IMR-90 (cell line): ENCODE measurements around the gene WNT16. TPM values are rescaled to one million over a fixed set of nuclear protein-coding genes. Genes with fewer than 3 reads are reported as not detected.

Experiments
- ATAC-seq: fragments of 200-7000 bp; cut with Tn5 transposase; 2 replicates; pipeline ENCODE4 v1.9.1; 2020; ENCODE audit warnings: low read depth, mild to moderate bottlenecking, moderate library complexity
- BruUV-seq: library from RNA; stranded (reverse); fragments of 400-500 nt; replicated peaks from 2 replicates; lab custom pipeline; 2021; lab: Mats Ljungman, UMichigan
- CTCF ChIA-PET: fragments of 300-600 bp; formaldehyde crosslinking; extraction: SDS; loops from one replicate; lab custom pipeline; 2021; ENCODE audit warnings: antibody characterized with exemption; lab: Yijun Ruan, JAX
- POLR2A ChIA-PET: fragments of 300-600 bp; sonication (Branson Sonifier 250); formaldehyde crosslinking; loops from one replicate; lab custom pipeline; 2022; ENCODE audit warnings: antibody characterized with exemption; ENCODE audit not compliant: unreplicated experiment; lab: Charles Lee
- DNase-seq: peaks from one replicate; pipeline ENCODE4 v3.0.0; 2013
- H2AFZ ChIP-seq: replicated peaks from 2 replicates; pipeline ENCODE3; 2013; ENCODE audit warnings: low read length, mild to moderate bottlenecking; ENCODE audit not compliant: poor library complexity
- H2AK5ac ChIP-seq: 2 replicates; pipeline ENCODE4 v1.6.1; 2013; ENCODE audit warnings: low read depth, low read length, inconsistent platforms
- H2AK9ac ChIP-seq: replicated peaks from 2 replicates; pipeline ENCODE3; 2013; ENCODE audit warnings: mild to moderate bottlenecking, low read depth, low read length, moderate library complexity; ENCODE audit not compliant: poor library complexity
- H2BK120ac ChIP-seq: 2 replicates; pipeline ENCODE4 v1.6.1; 2013; ENCODE audit warnings: low read depth, low read length, inconsistent platforms
- H2BK15ac ChIP-seq: 3 replicates; pipeline ENCODE4 v1.6.1; 2013; ENCODE audit warnings: low read depth, low read length, inconsistent platforms
- H2BK20ac ChIP-seq: 2 replicates; pipeline ENCODE4 v1.6.1; 2013; ENCODE audit warnings: low read depth, mild to moderate bottlenecking, inconsistent platforms, low read length, moderate library complexity
- H2BK5ac ChIP-seq: 2 replicates; pipeline ENCODE4 v1.6.1; 2013; ENCODE audit warnings: mild to moderate bottlenecking, low read depth, low read length, inconsistent platforms; ENCODE audit not compliant: poor library complexity, severe bottlenecking
- H3K14ac ChIP-seq: replicated peaks from 2 replicates; pipeline ENCODE4 v1.6.1; 2013; ENCODE audit warnings: low read depth, low read length, inconsistent platforms
- H3K18ac ChIP-seq: 2 replicates; pipeline ENCODE4 v1.6.1; 2013; ENCODE audit warnings: low read depth, low read length, control low read depth
- H3K23ac ChIP-seq: 2 replicates; pipeline ENCODE4 v1.6.1; 2013; ENCODE audit warnings: low read depth, low read length, inconsistent platforms
- H3K27ac ChIP-seq: 2 replicates; pipeline ENCODE4 v1.5.1; 2013; ENCODE audit warnings: mild to moderate bottlenecking, control low read depth, low read length; ENCODE audit not compliant: insufficient read depth
- H3K27me3 ChIP-seq: 2 replicates; pipeline ENCODE4 v1.6.1; 2013; ENCODE audit warnings: low read length; ENCODE audit not compliant: control insufficient read depth, insufficient read depth
- H3K36me3 ChIP-seq: 2 replicates; pipeline ENCODE4 v1.6.1; 2013; ENCODE audit warnings: low read length, mixed read lengths; ENCODE audit not compliant: control insufficient read depth, insufficient read depth
- H3K4ac ChIP-seq: 2 replicates; pipeline ENCODE4 v1.6.1; 2013; ENCODE audit warnings: low read depth, low read length, inconsistent platforms
- H3K4me1 ChIP-seq: 2 replicates; pipeline ENCODE4 v1.6.1; 2013; ENCODE audit warnings: low read length, mixed read lengths; ENCODE audit not compliant: control insufficient read depth, insufficient read depth
- H3K4me2 ChIP-seq: 2 replicates; pipeline ENCODE4 v1.6.1; 2013; ENCODE audit warnings: low read depth, mild to moderate bottlenecking, control low read depth, low read length, moderate library complexity
- H3K4me3 ChIP-seq: 2 replicates; pipeline ENCODE4 v1.5.1; 2013; ENCODE audit warnings: low read depth, mild to moderate bottlenecking, control low read depth, low read length, moderate library complexity; ENCODE audit not compliant: insufficient read depth
- H3K56ac ChIP-seq: 2 replicates; pipeline ENCODE4 v1.6.1; 2013; ENCODE audit warnings: low read length, inconsistent platforms; ENCODE audit not compliant: insufficient read depth; ENCODE audit errors: extremely low read depth
- H3K79me1 ChIP-seq, 2 experiments: 2 replicates each; pipeline ENCODE4 v1.6.1; 2013; ENCODE audit warnings: low read length in 2 of 2, inconsistent platforms in 1 of 2, low read depth in 1 of 2
- H3K9ac ChIP-seq: 2 replicates; pipeline ENCODE4 v1.6.1; 2013; ENCODE audit warnings: low read depth, low read length, control low read depth
- H3K9me1 ChIP-seq: 2 replicates; pipeline ENCODE4 v1.6.1; 2013; ENCODE audit warnings: low read length, inconsistent platforms; ENCODE audit not compliant: insufficient read depth
- H3K9me3 ChIP-seq: 2 replicates; pipeline ENCODE4 v1.6.1; 2013; ENCODE audit warnings: low read length; ENCODE audit not compliant: control insufficient read depth, insufficient read depth
- H4K20me1 ChIP-seq: 2 replicates; pipeline ENCODE4 v1.6.1; 2013; ENCODE audit warnings: low read length, inconsistent platforms; ENCODE audit not compliant: insufficient read depth
- H4K5ac ChIP-seq: 2 replicates; pipeline ENCODE4 v1.6.1; 2013; ENCODE audit warnings: mild to moderate bottlenecking, low read depth, low read length, control low read depth
- H4K8ac ChIP-seq, 2 experiments: 2 replicates each; pipeline ENCODE4 v1.6.1; 2013; ENCODE audit warnings: low read depth in 2 of 2, low read length in 2 of 2, control low read depth in 1 of 2, inconsistent platforms in 1 of 2
- H4K91ac ChIP-seq: 2 replicates; pipeline ENCODE4 v1.6.1; 2013; ENCODE audit warnings: low read depth, low read length, inconsistent platforms; ENCODE audit not compliant: insufficient read depth
- FOS ChIP-seq: fragments of 150-350 bp; IDR thresholded peaks from 2 replicates; pipeline ENCODE4 v1.6.1; 2016; ENCODE audit warnings: low read depth, low read length
- MAZ ChIP-seq: IDR thresholded peaks from 2 replicates; pipeline ENCODE4 v1.6.1; 2012; ENCODE audit warnings: low read depth, mild to moderate bottlenecking, low read length, improper control_type of control experiment, moderate library complexity, borderline replicate concordance
- POLR2A ChIP-seq: IDR thresholded peaks from 2 replicates; pipeline ENCODE4 v1.6.1; 2012; ENCODE audit warnings: mild to moderate bottlenecking, low read depth, low read length
- SMC3 ChIP-seq: fragments of 150-350 bp; IDR thresholded peaks from 2 replicates; pipeline ENCODE4 v1.6.1; 2016; ENCODE audit warnings: low read depth, mild to moderate bottlenecking, antibody characterized with exemption, low read length, moderate library complexity
- WGBS, 2 experiments: methylation state at CpG; one replicate each; pipeline versions ENCODE4 v1.1.5 to v1.1.7; 2013; ENCODE audit warnings: missing lambda C conversion rate in 2 of 2; ENCODE audit not compliant: insufficient read length in 1 of 2; ENCODE audit errors: extremely low coverage in 2 of 2; 5-methylcytosine and 5-hydroxymethylcytosine counted together
- dilution Hi-C: fragments of 300-500 bp; cut with HindIII; formaldehyde crosslinking; loops from one replicate; pipeline ENCODE4 v1.14.3; 2018; ENCODE audit warnings: low sequenced_read_pairs; ENCODE audit not compliant: unreplicated experiment
- in situ Hi-C: fragments of 300-500 bp; cut with MboI; formaldehyde crosslinking; loops from 3 replicates; pipeline ENCODE4 v1.14.3; 2019; ENCODE audit warnings: low sequenced_read_pairs, inconsistent platforms, mixed read lengths
- intact Hi-C: fragments of 100-400 bp; cut with micrococcal nuclease; formaldehyde crosslinking; loops from 2 replicates; pipeline ENCODE4 v1.10.0; 2022
- polyA plus RNA-seq, 3 experiments: library from polyadenylated mRNA; depleted of rRNA; stranded (reverse); fragments of >200 nt; gene quantifications; 2 replicates each; pipeline ENCODE4 v1.2.3, GENCODE V29; 2012; ENCODE audit warnings: low replicate concordance in 1 of 3
- total RNA-seq: library from RNA; depleted of rRNA; stranded (reverse); fragments of >200 nt; gene quantifications from 2 replicates; pipeline ENCODE4 v1.2.3, GENCODE V29; 2012
- TF ChIP-seq, protein P1 (sequence below): fragments of 150-350 bp; IDR thresholded peaks from 2 replicates; pipeline ENCODE4 v1.6.1; 2016; ENCODE audit warnings: low read depth, mild to moderate bottlenecking, low read length, moderate library complexity, borderline replicate concordance
- TF ChIP-seq, protein P2 (sequence below): conservative IDR thresholded peaks from 2 replicates; pipeline ENCODE4 v1.5.1; 2012; ENCODE audit warnings: mild to moderate bottlenecking, low read depth, low read length, improper control_type of control experiment

The WNT16 gene
- total and polyA plus RNA-seq, 2 of the 4 experiments (the other 2 are of a cell fraction) = 0.68 to 1.1 TPM

DNA sequence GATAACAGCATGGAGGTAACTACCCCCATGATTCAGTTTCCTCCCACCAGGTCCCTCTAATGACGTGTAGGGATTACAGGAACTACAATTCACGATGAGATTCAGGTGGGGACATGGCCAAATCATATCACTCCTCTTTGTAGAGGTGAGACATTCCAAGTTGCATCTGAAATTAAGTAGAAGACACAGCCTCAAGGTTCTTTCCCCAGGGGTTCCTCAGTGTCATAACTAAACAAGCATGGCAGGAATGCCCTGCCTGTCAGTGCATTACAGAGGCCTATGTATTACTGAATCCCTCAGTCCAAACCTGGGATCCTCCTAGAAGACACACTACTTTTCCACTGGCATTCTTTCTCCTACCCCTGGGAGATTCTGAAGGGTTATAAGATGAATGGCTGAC, 42.6 kb upstream of the WNT16 start:
- no peak overlapping the region; the same call in 1 of the 2 replicates for H4K91ac ChIP-seq
- H2BK15ac ChIP-seq = peak overlapping the region; percentile 55; the same call in 1 of the 3 replicates
- H4K20me1 ChIP-seq = no peaks in the 10 kb centered on the region
- H2AK9ac ChIP-seq = no peak overlapping the region
- TF ChIP-seq SMC3 (no peak), FOS (no peak), POLR2A (no peak), MAZ (no peak)
- TF ChIP-seq, protein P1, sequence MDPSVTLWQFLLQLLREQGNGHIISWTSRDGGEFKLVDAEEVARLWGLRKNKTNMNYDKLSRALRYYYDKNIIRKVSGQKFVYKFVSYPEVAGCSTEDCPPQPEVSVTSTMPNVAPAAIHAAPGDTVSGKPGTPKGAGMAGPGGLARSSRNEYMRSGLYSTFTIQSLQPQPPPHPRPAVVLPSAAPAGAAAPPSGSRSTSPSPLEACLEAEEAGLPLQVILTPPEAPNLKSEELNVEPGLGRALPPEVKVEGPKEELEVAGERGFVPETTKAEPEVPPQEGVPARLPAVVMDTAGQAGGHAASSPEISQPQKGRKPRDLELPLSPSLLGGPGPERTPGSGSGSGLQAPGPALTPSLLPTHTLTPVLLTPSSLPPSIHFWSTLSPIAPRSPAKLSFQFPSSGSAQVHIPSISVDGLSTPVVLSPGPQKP = no peak
- TF ChIP-seq, protein P2, sequence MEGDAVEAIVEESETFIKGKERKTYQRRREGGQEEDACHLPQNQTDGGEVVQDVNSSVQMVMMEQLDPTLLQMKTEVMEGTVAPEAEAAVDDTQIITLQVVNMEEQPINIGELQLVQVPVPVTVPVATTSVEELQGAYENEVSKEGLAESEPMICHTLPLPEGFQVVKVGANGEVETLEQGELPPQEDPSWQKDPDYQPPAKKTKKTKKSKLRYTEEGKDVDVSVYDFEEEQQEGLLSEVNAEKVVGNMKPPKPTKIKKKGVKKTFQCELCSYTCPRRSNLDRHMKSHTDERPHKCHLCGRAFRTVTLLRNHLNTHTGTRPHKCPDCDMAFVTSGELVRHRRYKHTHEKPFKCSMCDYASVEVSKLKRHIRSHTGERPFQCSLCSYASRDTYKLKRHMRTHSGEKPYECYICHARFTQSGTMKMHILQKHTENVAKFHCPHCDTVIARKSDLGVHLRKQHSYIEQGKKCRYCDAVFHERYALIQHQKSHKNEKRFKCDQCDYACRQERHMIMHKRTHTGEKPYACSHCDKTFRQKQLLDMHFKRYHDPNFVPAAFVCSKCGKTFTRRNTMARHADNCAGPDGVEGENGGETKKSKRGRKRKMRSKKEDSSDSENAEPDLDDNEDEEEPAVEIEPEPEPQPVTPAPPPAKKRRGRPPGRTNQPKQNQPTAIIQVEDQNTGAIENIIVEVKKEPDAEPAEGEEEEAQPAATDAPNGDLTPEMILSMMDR = no peak
- ChIA-PET POLR2A (no interaction called here), CTCF (no interaction called here)
- H4K5ac ChIP-seq = no peak overlapping the region
- no peak overlapping the region for H4K8ac ChIP-seq
- BruUV-seq = no TSS peak
- H3K9me1 ChIP-seq = 0 out of 2 replicates have a peak, but pooled peaks cover 3% of the 10 kb centered on the region
- no peak overlapping the region for H3K27ac ChIP-seq
- peaks cover 4 to 7% of the 10 kb centered on the region in 2 experiments; a peak in 1 of 4 replicates for H3K79me1 ChIP-seq
- H3K56ac ChIP-seq = no peak overlapping the region
- H2AFZ ChIP-seq = no peak overlapping the region
- in situ Hi-C loops = no loop called here
- H3K36me3 ChIP-seq = peaks cover 5% of the 10 kb centered on the region; the same call in 1 of the 2 replicates
- no peak overlapping the region for H3K9ac ChIP-seq
- no peak overlapping the region for H3K14ac ChIP-seq
- intact Hi-C loops = no loop called here
- peaks cover 3% of the 10 kb centered on the region; the same call in 1 of the 2 replicates for H3K4me1 ChIP-seq
- H3K4me2 ChIP-seq = no peak overlapping the region
- ATAC-seq (no peak), DNase-seq (no peak)
- no CpG with 5 or more reads among the region's 2 CpGs for WGBS, 2 experiments
- 0 out of 2 replicates have a peak overlapping the region, but pooled peaks have one; percentile 44 for H2BK20ac ChIP-seq
- no peak overlapping the region for H3K18ac ChIP-seq
- no peak overlapping the region for H2BK120ac ChIP-seq
- H3K27me3 ChIP-seq = no peaks in the 10 kb centered on the region
- H3K9me3 ChIP-seq = peaks cover 4% of the 10 kb centered on the region
- dilution Hi-C loops = no loop called here
- H3K4me3 ChIP-seq = no peak overlapping the region
- no peak overlapping the region for H3K23ac ChIP-seq
- H2BK5ac ChIP-seq = no peak overlapping the region
- H3K4ac ChIP-seq = no peak overlapping the region
- no peak overlapping the region for H2AK5ac ChIP-seq
